HG02970 (cell line): Measurements from ENCODE around the gene SLC35F3.

Experiments used
- ATAC-seq: cut with Tn5 transposase; IDR thresholded peaks from one replicate; pipeline ENCODE4 v1.9.1; 2021; ENCODE audit warnings: mild to moderate bottlenecking, moderate library complexity, moderate number of reproducible peaks; ENCODE audit not compliant: unreplicated experiment, low FRiP score

Gene SLC35F3

DNA sequence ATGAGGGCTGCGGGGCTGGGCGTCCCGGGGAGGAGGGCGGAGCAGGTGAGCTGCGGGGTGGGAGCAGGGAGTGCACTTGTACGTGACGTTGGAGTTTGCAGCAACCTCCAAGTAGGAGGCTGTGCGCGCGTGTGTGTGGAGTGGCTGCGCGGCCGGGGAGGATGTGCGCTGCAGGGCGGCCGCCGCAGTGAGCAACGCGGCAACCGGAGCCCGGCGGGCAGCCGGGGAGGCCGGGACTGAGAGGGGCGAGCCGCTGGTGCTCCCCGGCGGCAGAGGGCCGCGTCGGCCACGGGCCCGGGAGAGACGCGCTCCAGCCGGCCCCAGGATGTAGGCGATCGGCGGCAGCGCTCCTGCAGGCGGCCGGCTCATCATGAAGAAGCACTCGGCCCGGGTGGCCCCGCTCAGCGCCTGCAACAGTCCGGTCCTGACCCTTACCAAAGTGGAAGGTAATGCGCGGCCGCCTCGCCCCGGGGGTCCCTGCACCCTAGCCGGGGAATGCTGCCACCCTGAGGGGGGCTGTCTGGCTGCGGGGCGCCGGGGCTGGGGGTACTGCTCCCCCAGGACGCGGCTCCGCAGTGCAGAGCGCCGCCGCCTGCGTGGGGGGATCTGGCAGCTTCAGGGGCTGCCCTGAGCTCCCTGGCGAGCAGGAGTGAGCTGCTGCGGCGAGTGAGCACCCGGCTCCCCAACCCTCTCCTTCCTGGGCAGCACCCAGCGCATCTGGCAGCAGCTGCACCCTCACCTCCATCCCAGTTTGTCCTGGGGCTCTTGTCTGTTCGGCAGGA is 309.8 kb downstream of the SLC35F3 start:
- no peak for ATAC-seq

DNA sequence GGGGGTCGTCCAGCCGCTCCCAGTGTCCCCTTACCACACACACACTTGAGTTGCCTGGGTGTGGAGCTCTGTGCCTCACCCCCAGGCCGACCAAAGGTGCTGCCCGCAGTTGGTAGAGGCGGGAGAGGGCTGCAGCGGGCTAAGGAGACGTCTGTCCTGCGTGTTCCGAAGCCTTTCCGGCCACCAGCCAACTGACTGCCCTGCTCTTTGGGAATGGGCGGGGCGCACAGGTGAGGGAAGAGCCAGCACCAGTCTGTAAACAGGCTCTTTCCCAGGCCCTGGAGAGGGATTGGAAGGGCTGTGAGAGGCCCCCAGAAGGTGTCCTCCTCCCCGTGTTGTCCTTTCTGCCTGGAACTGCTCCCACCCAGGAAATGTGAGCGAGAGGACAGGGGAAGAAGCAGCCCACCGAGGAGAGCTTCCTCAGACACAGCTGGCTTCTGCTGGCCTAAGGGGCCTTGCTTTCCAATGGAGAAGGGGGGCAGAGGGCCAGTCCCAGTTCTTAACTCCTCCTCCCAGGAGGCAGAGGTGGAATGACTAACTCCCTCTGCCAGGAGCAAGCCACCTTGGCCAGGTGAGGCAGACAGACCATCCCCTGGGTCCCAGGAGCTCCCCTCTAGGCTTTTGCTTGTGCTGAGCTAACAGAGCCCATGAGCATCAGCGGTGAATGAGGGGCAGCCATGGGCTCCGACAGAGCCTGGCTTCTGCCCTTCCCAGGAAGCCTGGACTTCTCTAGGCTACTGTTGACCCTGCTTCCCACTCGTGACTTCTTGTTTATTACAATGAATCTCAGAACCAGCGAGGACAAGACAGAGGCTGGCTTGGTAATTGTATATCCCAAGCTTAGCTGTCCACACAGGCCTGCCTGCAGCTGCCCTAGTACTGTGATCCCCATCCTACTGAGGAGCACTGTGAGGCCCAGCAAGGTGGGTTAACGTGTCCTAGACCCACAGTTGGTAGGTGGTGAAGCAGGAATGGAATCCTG is 310.7 kb downstream of the SLC35F3 start:
- ATAC-seq, result no peak

DNA sequence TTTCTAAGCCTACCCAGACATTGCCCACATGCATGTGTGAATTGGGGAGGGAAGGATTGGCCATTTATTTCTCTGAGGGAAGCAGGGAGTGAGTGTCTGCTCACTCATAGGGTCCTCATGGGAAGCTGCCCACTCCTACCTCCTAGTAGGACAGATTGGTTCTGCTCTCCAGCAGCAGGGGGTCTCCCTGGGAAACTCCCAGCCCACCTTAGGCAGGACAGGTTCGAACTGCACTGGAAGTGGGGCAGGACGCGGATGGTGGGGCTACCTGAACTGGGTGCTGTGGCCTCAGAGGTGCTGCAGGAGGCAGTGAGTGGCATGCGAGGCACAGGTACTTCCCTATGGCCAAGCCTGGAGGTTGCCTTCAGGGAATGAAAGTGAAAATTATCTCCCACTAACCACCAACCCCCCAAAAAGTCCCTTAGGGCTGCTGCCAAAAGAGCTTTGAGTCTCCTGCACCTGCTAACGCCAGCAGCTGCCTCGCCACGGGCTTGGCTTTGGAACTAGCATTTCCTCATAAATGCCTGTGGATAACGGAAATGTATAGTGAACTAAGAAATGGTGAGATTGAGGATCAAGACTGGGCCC is 311.7 kb downstream of the SLC35F3 start:
- no peak for ATAC-seq

DNA sequence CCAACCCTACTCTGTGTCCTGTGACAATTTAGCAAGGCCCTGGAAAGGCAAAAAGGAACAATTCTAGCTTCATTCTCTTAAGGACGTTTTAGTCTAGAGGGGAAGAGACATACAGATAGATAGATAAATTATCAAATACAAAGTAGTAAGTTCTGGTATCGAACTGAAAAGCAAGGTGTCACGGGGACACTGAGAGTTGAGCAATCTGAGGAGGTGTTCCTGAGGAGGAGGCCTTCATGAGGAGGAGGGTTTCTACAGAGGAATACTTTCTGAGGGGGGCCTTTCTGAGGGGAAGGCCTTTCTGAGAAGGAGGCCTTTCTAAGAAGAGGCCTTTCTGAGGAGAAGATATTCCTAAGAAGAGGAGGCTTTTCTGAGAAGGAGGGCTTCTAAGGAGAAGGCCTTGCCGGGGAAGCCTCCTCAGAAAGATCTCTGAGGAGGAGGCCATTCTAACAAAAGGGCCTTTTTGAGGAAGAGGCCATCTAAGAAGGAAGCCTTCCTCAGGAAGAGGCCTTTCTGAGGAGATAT is 312.9 kb downstream of the SLC35F3 start:
- no peak for ATAC-seq

DNA sequence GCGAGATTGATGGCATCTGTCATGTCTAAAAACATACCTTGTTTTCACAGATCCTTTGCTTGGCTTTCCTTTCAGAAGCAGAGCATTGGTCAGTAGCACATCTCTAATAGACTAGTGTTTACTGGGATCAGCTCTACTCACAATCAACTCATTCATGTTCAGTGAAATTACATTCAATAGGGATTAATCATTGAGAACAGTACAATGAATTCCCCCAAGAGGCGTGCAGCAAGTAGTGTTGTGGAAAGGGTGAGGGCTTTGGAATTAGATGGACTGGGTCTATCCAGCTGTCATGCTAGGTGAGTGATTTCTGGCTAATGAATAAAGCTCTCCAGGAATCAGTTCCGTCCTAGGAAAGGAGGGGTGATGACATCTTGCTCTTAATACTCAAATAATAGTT is 313.6 kb downstream of the SLC35F3 start:
- no peak for ATAC-seq

DNA sequence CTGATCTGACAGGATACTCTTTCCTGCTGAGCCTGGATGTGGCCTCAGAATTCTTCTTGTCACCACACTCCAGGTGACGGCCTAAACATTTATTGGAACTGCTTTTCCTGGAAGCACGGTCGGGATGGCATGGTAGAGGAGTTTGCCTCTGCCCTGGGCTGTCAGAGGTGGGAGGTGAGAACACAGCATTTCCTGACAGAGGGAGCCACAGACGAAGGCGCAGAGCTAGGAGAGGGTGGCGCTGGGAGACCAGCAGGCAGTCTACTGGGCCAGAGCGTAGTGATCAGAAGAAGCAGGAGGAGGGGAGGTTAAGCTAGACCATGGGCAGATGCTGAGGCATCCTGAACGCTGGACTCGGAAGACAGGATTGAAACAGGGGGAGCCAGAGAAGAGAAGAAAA is 315.2 kb downstream of the SLC35F3 start:
- ATAC-seq, result no peak

DNA sequence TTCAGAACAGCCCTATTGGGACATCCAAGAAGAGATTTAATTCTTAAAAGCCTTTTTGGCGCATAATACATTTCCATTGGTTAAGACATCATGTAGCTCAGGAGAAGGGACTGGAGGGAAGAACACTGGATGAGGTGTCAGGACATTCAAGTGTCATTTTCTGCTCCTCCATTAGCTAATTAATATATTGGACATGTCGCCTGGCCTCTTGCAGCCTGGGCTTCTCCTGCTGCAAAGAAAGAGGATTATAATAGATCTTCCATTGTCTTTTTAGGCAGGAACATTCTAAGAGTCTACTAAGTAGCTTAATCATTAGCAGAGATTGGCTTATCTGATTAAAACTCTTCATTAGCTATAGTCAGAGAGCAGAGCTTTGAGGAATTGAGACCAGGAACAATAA is 317.1 kb downstream of the SLC35F3 start:
- ATAC-seq, result no peak

DNA sequence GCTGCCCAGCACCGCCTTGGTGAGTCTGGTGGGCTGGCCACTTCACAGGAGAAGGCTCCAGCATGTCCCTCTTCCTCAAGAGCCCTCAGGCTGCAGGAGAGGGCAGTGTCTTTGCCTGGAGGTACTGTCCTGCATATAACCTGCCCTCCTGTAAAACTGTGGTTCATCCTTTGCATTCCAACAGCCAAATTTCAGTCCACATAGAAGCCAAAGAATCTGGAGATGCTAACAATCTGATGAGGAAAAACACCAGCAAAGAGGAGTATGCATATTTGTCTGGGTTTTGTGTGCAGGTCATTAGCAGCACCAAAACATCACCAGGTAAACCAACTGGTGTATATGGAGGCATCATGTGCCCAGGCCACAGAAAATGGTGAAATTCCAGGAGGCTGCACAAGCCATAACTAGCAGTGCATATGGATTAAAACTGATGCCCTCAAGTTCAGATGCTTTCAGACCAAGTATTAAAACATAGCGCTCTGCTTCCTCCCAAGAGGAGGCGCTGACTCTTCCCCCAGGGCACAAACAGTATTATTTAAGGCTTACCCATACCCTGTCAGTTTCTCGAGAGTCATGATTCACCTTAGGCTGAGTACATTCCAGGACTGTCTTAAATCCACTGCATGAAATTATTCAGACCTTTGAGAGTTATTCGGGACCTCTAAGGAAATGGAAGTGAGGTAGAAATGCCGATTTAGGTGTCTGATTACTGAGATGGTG is 318.2 kb downstream of the SLC35F3 start:
- no peak for ATAC-seq

DNA sequence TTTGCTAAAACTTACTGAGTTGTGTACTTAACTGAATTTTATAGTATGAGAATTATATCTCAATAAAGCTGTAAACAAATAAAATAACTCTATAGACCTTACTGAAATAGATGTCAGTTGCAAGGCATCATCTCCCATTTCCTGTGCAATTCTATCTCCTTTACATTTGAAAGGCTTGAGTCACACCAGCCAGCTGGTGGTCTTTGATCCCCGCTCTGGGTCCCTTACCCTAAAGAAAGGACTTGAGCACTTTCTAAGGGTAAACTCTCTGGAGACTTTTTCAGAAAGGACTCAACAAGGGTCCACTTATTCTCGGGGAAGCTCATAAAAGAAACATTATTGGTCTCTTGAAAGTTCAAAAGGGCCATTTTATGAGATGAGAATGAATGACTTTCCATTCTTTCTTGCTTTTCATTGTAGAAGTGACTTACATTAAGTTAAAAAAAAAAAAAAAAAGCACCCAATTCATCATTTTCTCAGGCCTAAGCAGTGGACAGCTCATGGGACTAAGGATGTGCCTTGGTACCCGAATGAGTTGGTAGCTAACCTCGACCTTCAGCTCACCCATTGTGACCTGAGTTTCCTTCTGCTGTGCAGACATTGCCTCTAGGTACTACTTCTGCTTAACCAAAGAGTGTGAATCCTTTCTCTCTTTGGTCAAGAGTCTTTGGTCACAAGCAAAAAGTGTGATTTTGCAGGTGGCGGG is 321.8 kb downstream of the SLC35F3 start:
- no peak for ATAC-seq

DNA sequence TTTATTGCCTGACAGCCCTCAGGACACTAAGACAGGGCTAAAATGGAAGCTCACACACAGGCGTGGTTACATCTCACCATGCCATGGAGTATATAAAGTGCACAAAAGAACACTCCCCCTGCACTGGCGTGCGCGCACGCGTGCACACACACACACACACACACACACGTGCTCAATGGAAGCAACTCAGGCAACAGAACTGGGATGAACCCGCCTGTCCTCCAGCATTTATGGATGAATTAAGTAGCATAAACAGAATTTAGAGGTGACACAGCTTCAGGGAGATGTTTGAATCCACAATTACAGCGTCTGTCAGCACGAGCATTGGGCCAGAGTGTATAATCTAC is 322.3 kb downstream of the SLC35F3 start:
- no peak for ATAC-seq

DNA sequence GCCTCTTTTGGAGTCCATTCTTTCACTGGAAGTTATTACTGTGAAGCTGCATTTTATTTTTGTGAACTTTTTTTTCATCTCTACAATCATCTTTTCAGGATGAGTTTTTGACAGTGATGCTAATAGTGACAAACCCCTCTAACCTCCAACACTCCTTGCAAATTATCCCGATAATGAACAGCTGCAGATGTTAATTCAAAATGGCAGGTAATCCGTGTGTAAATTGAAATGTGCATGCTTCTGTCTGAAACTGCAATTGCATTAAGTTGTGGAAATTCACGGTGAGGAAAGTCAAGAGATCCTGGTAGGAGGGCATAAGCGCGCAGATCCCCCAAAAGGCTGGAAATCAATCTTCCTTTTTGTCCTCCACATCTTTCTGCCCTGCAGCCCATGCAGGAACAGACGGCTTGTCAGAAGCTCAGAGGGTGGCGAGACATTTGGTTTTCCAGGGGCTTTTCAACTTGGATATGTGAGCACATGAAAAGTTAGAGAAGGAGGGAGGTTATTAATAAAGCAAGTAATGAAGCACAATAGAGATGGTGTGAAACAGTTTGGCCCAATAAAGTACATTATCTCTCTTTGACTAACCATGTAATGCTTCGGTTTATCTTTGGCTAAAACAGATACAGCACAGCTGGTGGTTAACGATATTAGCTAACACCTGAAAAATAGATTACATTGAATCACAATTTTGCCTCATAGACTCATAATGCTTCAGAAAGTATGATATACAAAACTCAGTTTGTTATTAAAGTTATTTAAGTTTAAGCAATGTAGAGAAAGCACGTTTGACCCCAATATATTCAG is 325.3 kb downstream of the SLC35F3 start:
- ATAC-seq, result no peak

DNA sequence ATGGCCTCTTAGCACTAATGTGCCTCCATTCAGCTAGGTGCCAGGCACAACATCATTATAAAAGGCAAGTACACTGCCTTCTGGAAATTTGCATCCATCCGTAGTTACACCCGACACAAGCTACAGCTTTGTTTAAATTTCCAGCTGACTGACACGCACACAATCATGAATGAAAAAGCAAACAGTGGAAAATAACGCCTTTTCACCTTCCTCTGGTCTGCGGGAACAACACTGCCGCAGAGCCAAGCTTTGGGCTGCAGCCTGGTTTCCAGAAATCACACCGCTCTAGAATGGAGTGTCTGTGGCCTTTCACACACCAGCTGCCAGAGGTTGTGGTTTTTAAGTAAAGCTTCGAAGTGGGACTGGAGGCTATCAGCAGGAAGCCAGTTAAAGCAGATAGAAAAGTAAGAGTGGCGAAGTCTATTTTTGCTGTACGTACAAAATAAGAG is 326.0 kb downstream of the SLC35F3 start:
- ATAC-seq, result no peak

DNA sequence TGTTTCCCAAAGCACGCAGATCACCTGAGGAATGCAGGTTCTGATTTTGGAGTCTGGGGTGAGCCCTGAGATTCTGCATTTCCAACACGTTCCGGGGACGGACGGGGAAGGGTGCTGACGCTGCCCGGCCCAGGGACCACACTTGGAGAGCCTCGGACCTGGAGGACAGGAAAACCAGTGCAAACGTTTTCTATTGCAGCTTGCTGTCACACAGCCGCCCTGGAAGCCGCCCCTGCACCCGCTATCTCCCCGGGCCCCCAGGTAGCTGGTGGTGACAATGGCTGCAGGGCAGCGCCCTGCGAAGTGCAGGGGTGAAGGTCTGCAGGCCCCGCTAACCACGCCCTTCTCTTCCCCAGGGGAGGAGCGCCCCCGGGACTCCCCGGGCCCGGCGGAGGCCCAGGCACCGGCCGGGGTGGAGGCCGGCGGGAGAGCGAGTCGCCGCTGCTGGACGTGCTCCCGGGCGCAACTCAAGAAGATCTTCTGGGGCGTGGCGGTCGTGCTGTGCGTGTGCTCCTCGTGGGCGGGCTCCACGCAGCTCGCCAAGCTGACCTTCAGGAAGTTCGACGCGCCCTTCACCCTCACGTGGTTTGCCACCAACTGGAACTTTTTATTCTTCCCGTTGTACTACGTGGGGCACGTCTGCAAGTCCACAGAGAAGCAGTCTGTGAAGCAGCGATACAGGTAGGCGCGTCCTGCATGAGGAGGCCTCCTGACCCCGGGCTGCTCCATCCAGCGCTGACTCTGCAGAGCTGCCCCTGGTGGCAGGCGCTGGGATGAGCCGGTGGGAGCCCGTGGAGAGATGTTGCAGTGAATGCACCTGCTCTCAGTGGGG is 326.8 kb downstream of the SLC35F3 start:
- ATAC-seq, result no peak

DNA sequence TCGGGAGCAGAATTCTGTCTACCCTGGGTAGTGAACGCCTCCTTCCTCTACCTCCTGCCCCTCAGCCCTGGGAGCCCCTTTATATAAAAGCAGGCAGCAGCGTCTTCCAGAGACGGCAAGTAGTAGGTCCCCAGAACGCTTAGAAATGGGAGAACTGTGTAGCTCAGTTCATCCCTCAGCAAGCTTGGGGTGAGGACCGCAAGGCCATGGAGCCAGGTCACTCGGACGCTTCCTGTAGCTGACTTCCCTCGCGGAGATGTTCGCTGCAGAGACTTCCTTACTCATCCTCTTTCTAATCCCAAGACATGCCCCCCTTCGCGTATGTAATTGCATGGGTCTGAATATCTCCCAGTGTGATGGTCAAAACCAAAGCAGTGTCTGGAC is 327.4 kb downstream of the SLC35F3 start:
- ATAC-seq, result no peak

DNA sequence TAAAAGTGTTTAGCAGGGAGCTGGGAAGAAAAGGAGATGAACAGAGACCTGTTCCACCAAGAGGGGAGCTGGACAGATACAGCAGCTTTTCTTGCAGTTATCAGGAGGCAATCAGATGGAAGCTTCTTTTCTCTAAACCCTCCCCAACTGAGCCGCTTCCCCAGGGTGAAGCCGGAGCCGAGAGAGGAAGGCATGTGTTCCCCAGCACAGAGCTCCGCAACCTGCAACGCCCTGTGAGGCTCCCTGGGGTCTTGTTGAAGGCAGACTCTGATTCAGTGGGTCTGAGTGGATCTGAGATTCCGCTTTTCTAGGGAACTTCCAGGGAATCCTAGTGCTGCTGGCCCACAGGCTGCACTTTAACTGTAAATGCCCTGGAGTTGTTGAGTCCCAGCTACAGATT is 329.7 kb downstream of the SLC35F3 start:
- ATAC-seq, result no peak

DNA sequence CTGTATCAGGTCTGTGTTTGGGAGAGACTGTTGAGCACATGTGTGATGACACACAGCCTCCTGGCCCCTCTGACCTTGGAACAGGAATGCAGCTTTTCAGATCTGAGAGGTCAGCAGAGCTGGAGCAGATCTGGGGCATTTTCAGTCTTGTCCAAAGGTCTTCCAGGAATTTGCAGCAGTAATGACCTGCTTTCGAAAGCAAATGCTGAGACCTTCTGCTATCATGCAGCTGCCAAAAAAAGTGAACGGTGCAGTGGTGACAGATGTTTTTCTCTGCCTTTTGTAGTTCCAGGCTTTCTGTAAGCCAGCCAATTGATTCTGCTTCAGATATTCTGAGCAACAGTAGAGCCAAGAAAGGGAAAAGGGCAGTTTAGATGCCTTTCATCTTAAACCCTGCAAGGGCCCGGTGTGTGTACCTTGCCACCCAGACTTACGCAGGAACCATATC is 331.0 kb downstream of the SLC35F3 start:
- ATAC-seq, result no peak

DNA sequence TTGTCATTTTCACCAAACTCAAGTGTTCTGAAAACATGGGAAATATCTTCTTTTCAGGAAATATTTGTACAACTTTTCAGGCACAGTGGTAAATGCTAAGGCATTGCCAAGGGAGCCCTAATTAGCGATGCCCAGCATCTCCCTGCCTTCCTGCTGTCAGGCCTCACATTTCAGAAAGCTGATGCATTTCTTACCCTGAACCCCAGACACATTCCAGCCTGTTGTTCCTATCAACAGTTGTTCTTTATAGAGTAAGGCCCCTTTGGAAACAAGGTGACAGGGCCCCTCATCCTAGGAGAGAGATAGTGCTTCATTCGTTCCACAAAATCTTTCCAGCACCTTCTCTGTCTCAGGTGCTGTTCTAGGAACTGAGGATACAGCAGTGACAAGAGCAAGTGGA is 332.9 kb downstream of the SLC35F3 start:
- no peak for ATAC-seq

DNA sequence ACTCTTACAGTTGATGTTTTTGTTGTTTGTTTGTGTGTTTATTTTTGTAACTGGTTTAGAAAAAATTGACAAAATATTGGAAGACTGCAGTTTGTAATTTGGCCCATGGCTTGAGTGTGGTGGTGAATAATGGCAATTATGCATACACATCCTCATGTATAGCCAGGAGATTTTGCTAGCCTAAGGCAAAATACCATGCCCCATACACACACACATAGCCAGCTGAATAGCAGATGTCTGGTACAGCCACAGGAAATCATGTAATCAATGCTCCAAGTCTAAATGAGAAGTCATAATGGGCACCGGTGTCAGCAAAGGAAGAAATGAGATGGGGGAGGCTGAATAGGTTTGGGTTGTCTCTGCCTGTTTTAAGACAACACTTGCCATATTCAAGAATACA is 333.6 kb downstream of the SLC35F3 start:
- ATAC-seq, result no peak
